GM18951 (cell line): ENCODE data around the gene TBC1D5.

Source experiments
- POLR2A ChIP-seq: IDR thresholded peaks from 4 replicates; pipeline ENCODE4 v1.6.1; 2011; ENCODE audit warnings: mild to moderate bottlenecking; ENCODE audit not compliant: insufficient read length, insufficient read depth; ENCODE audit errors: extremely low read depth
- in situ Hi-C: fragments of 300-500 bp; cut with MboI; formaldehyde crosslinking; loops from one replicate; pipeline ENCODE4 v1.12.0; 2022; ENCODE audit warnings: low sequenced_read_pairs, mixed read lengths, inconsistent platforms; ENCODE audit not compliant: unreplicated experiment

The TBC1D5 gene

DNA sequence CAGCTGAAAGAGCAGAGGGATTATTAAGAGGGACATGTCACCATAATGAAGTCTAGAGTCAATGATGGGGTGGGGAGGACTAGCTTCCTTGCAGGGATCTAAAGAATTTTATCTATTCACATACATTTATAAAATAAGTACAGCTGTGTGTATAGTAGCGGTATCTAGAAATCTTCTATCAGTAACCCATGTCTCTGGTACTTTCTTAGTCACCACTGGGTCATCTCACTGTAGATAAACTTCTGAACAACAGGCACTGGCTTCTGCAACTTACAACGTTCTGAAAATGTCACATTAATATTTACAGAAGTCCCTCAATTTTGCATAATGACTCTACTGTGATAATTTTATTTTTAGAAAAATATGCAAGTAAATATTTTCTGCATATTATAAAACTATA, 401.7 kb downstream of the TBC1D5 start:
- no peak for TF ChIP-seq POLR2A
- in situ Hi-C loops: no loop called here

DNA sequence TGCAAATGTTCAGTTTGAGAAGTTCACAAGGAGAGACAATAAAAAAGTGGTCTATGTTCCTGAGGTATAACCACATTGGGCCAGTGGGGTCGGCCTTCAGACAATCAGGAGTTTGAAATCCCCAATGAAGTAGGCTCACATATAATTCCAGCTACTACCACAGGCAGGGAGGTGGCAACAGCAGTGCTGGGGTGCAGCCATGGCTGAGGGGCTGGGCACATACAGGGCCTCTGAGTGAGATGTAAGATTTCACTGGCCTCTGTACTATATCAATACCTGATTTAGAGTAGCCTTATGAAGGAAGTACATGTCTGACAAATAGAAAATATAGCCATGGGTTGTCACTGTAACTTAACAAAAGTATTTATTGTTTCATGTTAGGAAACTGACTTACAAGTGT, 402.2 kb downstream of the TBC1D5 start:
- no peak for TF ChIP-seq POLR2A
- in situ Hi-C loops: no loop called here

- in situ Hi-C loops: no loop called here
- TF ChIP-seq POLR2A: no peak
These were observed 403.3 kb downstream of the TBC1D5 start for GRCh38 chr3:17339132-17339575.

- in situ Hi-C loops: no loop called here
These were observed 406.1 kb downstream of the TBC1D5 start for GRCh38 chr3:17336291-17336690.

DNA sequence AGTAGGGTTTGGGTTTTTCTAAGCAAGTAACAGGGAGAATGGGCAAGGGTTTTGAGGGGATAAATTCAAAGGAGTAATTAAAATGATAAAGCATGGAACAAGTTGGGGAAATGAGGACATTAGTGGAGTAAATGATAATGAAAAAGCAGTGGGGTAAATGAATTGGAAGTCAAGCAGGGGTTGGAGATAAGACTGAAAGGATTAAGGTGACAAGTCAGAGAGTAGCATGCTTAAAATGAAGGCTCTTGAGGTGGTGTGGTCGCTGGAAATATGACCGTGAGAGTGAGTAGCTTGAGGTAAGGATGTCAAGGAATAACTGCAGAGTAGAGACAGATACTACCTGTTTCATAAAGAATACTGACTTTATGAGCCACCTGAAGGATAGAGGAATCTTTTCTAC, 408.5 kb downstream of the TBC1D5 start:
- in situ Hi-C loops: no loop called here
- TF ChIP-seq POLR2A: no peak

More at GRCh38 chr3:17336291-17336690, 406.1 kb downstream of the TBC1D5 start:
- no peak for TF ChIP-seq POLR2A

DNA sequence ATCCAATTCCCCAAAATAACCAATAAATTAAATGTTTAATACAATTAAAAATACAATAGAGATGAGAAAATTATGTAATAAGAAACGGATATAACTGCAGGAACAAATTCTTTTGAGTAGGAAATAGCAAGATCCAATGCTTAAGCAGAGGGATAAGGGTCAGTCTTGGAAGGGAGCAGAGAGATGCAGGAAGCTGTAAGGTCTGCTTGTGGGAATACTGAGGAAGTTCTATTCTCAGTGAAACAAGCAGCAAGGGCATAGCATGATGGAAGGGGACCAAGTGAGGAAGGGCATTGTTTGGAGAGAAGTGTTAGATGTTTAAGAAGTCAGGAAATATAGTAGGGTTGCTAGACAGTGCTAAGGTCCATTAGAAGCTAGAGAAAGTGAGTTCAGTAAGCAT, 409.0 kb downstream of the TBC1D5 start:
- in situ Hi-C loops: no loop called here
- no peak for TF ChIP-seq POLR2A

DNA sequence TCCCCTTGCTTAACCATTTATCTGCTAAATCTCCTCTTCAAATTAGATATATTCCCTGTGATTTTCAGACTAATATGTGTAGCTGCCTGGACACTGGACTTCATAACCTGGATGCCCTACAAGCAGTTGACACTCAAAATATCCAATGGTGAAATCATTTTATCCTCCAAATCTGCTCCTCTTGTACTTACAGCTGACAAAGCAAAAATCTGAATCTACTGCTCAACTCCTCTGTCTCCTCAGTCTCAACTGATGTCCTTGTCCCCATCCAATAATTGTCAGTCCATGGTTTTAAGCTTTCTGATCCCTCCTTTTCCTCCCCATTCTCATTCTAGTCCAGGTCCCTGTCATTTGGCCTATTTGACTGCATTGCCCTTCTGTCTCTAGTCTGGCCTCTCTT, 411.8 kb downstream of the TBC1D5 start:
- in situ Hi-C loops: no loop called here
- no peak for TF ChIP-seq POLR2A

DNA sequence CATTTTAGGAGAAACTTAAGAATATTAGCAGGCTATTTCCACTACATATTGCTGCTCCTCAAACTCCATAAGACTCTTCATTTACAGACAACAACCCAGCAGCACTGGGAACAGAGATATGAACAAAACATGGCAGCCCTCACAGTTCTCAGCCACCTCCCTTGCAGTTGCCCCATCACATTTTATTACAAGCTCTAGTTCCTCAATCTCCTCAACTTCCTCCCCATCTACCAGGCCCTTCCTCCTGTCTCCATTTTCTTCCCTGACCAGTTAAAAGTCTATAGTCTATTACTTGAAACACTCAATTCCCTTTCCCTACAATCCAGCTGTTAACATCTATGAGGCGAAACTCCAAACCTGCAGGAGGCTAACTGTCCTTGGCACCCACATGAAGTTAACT, 412.5 kb downstream of the TBC1D5 start:
- in situ Hi-C loops: no loop called here
- TF ChIP-seq POLR2A: no peak

DNA sequence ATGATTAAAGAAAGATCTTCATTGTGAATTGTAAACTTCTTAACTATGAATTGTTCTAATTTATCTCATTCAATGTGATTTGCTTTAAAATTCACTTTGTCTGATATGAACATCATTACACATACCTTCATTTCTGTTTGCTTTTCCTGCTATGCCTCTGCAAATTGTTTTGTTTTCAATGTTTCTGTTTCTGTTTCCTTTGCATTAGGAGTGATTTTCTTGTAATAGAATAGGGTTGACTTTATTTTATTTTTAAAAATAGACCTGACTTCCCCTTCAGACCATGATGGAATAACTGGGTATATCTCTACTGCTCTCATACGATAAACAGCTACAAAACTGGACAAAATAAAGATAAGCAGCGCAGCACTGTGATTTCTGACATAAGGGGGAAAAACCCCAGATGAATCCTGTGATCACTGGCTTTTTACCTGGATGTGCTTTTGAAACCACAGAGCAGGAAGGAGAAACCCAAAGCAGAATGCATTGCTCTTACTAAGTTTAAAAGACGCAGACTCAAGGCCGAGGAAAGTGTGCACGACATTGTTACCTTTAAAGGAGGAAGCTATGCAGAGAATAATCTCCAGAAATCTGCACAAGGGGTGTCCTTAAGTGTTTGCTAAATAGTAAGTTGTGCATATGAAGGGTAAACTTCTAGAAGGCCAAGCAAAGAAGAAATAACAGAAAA, 420.2 kb downstream of the TBC1D5 start:
- in situ Hi-C loops: no loop called here
- TF ChIP-seq POLR2A: no peak

DNA sequence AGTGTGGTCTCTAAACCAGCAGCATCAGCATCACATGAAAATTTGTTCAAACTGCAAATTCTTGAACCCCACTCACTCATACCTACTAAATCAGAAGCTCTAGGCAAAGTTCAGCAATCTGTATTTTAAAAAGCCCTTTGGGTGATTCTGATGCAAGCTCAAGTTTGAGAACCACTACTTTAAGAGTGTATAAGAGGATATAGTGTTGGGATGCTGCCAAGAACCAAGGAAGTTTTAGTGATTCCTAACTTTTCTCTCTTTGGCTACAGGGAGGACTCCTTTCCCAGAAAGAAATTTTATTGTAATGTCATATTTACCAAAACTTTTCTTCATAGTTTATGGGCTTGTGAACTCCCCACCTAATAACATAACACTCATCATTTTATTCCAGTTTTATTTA, 422.2 kb downstream of the TBC1D5 start:
- in situ Hi-C loops: no loop called here
- TF ChIP-seq POLR2A: no peak

- no peak for TF ChIP-seq POLR2A
- in situ Hi-C loops: no loop called here
These were observed 426.5 kb downstream of the TBC1D5 start for GRCh38 chr3:17315897-17316296.

GRCh38 chr3:17314171-17314570, 428.3 kb downstream of the TBC1D5 start:
- in situ Hi-C loops: no loop called here
- no peak for TF ChIP-seq POLR2A

DNA sequence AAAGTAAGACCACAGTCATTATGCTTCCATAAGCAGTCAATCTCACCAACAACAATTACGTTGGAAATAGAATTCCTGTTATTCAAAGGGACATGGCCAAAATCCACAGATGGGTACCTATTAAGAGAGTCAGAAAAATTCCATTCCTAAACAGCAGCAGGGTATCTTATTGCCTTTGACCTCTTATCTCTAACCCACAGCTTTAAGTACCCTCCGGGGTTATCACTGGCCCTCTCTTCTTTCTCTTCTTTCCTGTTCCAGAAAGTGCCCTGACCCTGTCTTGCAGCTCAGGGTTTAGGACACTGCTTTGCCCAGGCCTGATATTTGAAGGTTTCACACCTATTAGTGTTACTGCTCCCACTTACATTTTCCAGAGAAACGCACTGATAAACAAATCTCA, 428.7 kb downstream of the TBC1D5 start:
- in situ Hi-C loops: no loop called here
- no peak for TF ChIP-seq POLR2A

- TF ChIP-seq POLR2A: no peak
- in situ Hi-C loops: no loop called here
These were observed 431.4 kb downstream of the TBC1D5 start for GRCh38 chr3:17310983-17311382.

GRCh38 chr3:17307887-17308286, 434.5 kb downstream of the TBC1D5 start:
- no peak for TF ChIP-seq POLR2A
- in situ Hi-C loops: no loop called here
